GM18861 (cell line): ENCODE measurements around the gene UXS1.

Experiments used
- ATAC-seq: cut with Tn5 transposase; IDR thresholded peaks from one replicate; pipeline ENCODE4 v1.9.1; 2021; ENCODE audit not compliant: unreplicated experiment

The UXS1 gene

GRCh38 chr2:106054880-106055655 lies 139.0 kb downstream of the UXS1 start:
- ATAC-seq, result no peak

GRCh38 chr2:106054321-106054720 lies 139.8 kb downstream of the UXS1 start:
- ATAC-seq, result no peak

DNA sequence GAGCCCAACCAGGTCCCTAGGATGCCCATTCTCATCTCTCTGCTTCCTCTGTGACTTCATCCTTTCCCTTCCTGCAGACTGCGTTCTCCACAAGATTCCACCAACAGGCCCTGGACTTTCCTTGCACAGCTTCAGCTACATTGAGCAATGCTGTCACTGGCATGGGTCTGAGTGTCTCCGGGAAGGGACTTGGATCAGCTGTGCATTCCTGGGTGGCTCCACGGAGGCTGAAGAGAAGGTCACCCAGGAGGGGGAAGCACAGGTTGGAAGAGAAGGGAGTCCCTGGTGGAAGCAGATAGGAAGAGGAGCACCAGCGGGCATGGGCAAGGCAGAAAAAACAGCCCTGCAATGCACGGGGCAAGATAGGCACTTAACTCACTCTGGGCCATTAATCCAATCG lies 140.5 kb downstream of the UXS1 start:
- ATAC-seq, result no peak

DNA sequence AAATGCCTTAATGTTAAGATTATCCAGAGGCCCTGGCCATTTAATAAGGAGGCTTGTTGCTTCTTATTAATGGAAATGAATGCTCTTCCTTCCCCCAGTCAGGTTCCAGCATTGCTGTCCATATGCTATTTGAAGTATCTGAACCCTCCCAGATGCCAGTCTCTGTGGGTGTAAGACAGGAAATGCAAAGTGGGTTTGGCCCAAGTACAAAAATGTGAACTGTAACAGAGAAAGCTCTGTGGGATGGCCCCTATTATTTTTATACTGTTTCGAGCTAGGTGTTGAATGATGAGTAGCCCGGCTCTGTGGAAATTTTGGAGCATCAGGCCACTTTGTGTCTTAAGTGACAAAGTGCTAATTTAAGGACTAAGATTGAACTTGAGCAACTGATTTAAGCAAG lies 141.0 kb downstream of the UXS1 start:
- no peak for ATAC-seq

- no peak for ATAC-seq
These were observed 149.2 kb downstream of the UXS1 start for GRCh38 chr2:106044859-106045258.

- ATAC-seq, result no peak
These were observed 150.1 kb downstream of the UXS1 start for GRCh38 chr2:106044021-106044420.
